Inferior parietal cortex (tissue), 1 donor: ENCODE results near the gene JUNB.

ENCODE experiments used
- DNase-seq: peaks from one replicate; pipeline ENCODE4 v3.0.0-alpha.2; 2016; ENCODE audit errors: extremely low spot score

Gene JUNB

DNA sequence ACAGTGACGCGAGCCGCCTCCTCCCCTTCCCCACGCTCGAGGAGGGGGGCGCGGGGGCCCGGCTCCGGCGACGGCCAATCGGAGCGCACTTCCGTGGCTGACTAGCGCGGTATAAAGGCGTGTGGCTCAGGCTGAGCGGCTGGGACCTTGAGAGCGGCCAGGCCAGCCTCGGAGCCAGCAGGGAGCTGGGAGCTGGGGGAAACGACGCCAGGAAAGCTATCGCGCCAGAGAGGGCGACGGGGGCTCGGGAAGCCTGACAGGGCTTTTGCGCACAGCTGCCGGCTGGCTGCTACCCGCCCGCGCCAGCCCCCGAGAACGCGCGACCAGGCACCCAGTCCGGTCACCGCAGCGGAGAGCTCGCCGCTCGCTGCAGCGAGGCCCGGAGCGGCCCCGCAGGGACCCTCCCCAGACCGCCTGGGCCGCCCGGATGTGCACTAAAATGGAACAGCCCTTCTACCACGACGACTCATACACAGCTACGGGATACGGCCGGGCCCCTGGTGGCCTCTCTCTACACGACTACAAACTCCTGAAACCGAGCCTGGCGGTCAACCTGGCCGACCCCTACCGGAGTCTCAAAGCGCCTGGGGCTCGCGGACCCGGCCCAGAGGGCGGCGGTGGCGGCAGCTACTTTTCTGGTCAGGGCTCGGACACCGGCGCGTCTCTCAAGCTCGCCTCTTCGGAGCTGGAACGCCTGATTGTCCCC lies at the start of gene JUNB:
Gene JUNB, plus strand, starts transcription at position 142 of the 706 bp plus-strand sequence. Its CDS starts 286 bp downstream, at position 428.
- peak; percentile 97 for DNase-seq

DNA sequence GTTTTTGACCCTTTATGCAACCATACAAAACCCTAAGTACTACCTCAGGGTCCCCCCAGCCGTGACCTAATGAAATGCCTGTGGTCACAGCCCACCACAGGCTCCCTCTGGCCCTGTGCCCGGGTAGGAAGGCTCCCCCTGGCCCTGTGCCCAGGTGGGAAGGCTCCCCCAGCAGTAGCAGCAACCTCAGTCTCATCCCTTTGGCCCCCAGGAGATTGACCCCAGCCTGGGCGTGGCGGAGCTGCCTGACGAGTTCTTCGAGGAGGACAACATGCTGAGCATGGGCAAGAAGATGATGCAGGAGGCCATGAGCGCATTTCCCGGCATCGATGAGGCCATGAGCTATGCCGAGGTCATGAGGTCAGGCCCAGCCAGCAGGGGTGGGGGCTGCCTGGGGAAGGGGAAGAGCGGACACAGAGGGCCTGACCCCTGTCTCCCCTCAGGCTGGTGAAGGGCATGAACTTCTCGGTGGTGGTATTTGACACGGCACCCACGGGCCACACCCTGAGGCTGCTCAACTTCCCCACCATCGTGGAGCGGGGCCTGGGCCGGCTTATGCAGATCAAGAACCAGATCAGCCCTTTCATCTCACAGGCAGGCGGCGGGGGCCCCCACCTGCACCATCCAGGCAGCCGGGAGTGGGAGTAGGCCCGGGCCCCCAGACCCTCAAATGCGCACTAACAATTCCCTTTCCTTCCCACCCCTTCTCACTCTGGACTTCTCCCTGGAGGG lies 46.0 kb upstream of the JUNB start:
- no peak for DNase-seq

DNA sequence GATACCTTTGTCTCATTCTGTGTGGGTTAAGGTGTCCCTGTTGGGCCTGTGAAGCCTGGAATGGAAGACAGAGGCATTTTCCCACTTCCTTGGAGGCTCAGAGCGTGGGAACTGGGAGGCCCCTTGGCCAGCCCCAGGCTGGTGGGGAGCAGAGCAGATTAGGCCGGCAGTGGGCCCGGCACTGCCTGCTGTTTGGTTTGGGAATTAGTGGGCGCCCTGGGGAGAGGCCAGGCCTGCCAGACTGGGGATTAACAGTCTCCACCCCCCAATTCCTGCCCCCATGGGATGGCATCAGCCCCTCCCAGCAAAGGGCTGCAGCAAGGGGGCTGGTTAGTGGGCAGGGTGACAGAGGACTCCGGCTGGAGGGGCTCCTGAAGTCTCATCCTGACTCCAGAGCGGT lies 42.8 kb upstream of the JUNB start:
- DNase-seq: no peak

DNA sequence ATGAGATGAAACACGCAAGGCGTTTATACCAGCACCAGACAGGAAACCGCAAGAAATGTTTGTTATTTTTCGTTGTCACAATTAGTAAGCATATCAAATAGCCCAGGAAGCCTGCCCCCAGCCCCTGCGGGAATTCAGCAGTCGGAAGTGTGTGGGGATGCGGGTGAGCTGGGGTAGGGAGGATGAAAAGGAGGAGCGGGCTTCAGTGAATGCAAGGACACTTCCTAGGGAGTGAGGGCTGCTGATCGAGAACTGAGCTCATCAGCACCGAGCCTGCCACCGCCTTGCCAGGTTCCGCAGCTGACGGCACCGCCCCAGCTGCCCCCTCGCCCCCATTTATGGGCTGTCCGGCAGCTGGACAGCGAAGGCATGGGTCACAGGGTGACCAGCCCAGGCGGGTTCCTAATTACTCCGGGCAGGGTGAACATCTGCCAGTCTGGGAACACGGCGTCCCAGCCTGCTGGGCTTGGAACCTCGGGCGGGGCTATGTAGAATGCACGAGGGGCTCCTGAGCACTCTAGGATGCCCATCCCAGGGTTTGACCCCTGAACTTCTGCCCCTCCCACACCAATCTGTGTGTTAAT lies 41.3 kb upstream of the JUNB start:
- no peak for DNase-seq

- DNase-seq: no peak
These were observed 40.4 kb upstream of the JUNB start for GRCh38 chr19:12750851-12751250.

GRCh38 chr19:12751635-12752034 lies 39.7 kb upstream of the JUNB start, which contains the start of gene BEST2:
Gene BEST2 (plus strand): TSS chr19:12751791. CDS start chr19:12752593, 802 bp downstream.
- DNase-seq: no peak

DNA sequence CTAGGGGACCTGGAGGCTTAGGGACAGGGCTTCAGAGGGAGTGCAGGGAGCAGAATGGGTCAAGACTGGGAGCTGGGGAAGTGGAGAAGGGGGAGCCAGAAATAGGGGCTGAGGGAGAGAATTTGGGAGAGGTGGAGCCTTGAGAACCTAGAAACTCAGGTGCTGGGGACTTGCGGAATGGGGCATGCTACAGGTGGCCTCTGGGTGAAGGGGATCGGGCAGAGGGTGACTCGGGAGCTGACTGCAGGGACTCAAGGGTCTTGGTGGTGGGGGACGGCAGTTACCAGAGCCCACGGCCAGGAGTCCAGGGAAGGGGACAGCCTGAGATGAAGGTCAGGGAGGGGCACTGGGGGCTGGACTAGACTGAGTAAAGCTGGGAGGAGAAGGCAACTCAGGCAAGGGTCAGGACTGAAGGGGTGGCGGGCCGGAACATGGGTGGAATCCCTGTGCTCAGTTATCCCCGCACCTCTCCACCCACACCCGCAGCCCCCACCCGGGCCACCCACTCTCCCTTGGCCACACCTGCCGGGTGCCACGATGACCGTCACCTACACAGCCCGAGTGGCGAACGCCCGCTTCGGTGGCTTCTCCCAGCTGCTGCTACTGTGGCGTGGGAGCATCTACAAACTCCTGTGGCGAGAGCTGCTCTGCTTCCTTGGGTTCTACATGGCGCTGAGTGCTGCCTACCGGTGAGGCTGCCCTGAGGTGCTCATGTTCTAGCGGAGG lies 39.1 kb upstream of the JUNB start:
- DNase-seq: no peak

- DNase-seq: no peak
These were observed 36.7 kb upstream of the JUNB start for GRCh38 chr19:12754465-12755196.

DNA sequence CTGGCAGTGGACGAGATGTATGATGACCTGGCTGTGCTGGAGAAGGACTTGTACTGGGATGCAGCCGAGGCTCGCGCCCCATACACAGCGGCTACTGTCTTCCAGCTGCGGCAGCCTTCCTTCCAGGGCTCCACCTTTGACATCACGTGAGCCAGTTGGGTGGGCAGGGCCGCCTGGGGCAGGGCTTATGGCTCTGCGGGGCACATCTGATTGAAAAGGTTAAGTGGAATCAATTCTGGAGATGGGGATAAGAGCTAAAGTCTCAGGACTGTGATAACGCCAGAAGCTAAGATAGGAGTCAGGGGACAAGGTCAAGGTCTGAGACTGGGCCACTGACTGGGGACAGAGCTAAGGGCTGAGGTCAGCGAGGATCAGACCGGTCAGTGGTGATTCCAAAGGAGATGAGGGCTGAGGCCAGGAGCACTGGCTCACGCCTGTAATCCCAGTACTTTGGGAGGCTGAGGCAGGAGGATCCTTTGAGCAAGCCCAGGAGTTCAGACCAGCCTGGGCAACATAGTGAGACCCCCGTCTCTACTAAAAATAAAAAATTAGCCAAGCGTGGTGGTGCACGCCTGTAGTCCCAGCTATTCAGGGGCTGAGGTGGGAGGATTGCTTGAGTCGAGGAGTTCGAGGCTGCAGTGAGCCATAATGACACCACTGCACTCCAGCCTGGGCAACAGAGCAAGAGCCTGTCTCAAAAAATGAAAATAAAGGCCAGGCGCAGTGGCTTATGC lies 35.0 kb upstream of the JUNB start:
- no peak for DNase-seq

DNA sequence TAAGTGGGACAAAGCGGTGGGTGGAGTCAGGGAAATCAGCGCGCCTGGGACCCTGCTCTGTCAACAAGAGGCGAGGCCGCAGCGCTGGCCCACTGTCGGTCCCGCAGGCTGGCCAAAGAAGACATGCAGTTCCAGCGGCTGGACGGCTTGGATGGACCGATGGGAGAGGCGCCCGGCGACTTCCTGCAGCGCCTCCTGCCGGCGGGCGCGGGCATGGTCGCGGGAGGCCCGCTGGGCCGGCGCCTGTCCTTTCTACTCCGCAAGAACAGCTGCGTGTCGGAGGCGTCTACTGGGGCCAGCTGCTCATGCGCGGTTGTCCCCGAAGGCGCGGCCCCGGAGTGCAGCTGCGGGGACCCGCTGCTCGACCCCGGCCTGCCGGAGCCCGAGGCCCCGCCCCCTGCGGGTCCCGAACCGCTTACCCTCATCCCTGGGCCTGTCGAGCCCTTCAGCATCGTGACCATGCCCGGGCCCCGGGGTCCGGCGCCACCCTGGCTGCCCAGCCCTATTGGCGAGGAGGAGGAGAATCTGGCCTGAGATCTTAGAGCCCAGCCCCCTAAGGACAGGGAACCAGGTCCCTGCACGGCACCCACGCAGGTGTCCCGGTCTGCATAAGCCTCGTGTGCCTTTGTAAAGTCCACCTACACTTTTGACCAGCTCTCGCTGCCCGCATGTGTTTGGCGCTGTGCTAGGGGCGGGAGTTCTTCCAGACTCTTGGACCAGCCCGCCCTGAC lies 33.6 kb upstream of the JUNB start:
- peak; percentile 49 for DNase-seq

DNA sequence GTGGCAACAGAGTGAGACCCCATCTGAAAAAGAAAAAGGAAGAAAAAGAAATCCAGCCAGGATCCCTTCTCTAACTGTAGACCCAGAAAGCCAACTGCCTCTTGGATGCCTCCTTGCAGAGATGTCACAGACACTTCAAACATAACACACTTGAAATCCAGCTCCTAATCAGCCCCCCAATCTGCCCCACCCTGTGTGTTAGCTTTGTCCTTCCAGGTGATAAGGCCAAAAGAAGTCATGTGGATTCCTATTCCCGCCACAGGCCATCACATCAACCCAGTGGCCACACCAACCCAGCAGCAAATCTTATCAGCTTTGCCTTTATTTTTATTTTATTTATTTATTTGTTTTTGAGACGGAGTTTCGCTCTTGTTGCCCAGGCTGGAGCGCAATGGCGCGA lies 31.6 kb upstream of the JUNB start:
- DNase-seq: no peak

- no peak for DNase-seq
These were observed 28.2 kb upstream of the JUNB start for GRCh38 chr19:12763100-12763499.

DNA sequence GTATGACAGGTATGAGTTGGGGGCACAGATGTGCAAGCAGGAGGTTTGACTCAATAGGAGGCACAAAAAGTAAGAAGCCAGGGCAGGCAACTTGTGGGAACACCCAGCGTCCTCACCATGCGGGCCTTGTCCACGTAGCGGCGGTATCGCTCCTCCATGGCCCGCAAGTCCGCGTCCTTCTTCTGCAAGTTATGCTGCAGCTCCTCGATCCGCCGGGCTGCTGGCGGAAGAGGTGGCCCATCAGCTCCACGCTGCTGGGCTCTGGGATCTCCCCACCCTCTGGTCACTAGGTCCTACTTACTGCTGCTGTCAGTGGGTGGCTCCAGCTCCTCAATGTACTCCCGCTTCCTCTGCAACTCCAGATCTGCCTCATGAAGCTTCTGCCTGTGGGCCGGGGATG lies 26.6 kb upstream of the JUNB start:
- DNase-seq: no peak

DNA sequence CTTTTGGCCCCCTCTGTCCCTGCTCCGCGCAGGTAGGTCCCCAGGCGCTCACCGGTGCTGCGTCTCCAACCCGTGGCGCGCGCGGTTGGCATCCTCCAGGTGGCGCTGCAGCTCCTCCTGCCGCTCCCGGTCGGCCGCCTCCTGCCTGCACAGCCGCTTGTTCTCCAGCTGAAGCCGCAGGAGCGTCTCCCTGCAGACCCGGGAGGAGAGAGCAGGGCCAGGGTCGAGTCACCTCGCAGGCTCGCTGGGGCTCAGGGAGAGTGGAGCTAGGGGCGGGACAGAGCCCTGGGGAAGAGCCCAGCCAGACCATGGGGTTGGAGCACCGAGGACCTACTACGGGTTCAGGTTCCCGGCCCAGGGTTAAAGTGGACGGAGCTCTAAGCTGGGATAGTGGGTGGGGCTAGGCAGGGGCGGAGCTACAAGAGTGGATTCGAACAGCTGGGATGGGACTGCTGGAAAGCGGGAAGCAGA lies 25.2 kb upstream of the JUNB start:
- no peak for DNase-seq

DNA sequence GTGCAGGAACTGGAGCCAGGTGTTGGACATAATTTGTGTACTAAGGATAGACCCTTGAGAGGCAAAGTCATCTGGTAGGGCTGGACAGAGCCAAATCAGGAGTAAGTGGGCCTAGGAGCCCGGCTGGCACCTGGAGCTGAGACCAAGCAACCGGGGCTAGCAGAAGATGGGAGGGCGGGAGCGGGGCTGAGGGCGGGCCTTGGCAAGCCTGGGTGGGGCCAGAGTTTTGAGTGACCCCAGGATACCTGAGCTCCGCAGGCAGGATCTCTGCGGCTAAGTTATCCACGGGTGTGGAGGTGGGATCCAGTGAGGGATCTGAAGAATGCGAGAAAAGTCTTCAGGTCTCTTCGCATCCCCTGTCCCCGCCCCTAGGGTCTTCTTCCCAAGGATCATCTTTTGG lies 24.1 kb upstream of the JUNB start:
- DNase-seq: no peak

- no peak for DNase-seq
These were observed 23.6 kb upstream of the JUNB start for GRCh38 chr19:12767666-12768065.

DNA sequence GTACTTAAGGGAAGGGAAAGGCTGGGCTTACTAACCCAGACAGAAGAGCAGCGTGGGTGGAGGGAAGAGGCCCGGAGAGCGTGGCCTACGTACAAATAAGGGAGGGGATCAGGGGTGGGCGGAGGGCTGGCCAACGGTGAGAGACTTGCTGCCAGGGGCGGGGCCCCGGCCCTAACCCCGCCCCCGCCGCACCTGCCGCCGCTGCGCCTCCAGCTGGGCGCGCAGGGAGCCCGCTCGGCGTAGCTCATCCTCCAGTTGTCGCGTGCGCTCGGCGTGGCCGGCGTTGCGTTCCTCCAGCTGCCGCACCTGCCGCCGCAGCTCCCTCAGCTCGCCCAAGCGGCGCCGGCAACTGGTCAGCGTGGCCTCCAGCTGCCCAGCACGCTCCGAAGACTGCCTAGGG lies 21.6 kb upstream of the JUNB start:
- no peak for DNase-seq

GRCh38 chr19:12770922-12771321 lies 20.4 kb upstream of the JUNB start:
- no peak for DNase-seq

DNA sequence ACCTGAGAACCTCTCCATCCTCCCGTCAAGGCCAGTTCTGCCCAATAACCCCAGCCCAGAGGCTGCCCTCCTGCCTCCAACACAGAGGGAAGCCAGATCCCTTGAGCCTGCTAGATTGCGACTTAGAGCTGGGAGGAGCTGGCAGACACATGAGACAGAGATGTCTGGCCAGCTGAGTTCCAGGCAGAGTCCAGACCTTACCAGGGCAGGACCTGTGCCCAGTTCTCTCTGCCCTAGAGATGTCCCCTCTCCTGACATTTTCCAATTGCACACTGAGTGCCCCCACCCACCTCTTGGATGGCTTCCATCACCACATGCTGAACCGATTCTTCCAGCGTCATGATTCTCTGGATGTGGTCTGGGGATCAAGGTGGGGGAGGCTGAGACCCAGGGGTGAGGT lies 19.0 kb upstream of the JUNB start:
- DNase-seq: no peak

- DNase-seq: no peak
These were observed 17.7 kb upstream of the JUNB start for GRCh38 chr19:12773571-12773970.
